HG03342 (cell line): Measurements from ENCODE around the gene HMGXB4.

Experiments
- ATAC-seq: cut with Tn5 transposase; IDR thresholded peaks from one replicate; pipeline ENCODE4 v1.9.1; 2021; ENCODE audit warnings: mild to moderate bottlenecking, moderate library complexity; ENCODE audit not compliant: unreplicated experiment

HMGXB4 gene

DNA sequence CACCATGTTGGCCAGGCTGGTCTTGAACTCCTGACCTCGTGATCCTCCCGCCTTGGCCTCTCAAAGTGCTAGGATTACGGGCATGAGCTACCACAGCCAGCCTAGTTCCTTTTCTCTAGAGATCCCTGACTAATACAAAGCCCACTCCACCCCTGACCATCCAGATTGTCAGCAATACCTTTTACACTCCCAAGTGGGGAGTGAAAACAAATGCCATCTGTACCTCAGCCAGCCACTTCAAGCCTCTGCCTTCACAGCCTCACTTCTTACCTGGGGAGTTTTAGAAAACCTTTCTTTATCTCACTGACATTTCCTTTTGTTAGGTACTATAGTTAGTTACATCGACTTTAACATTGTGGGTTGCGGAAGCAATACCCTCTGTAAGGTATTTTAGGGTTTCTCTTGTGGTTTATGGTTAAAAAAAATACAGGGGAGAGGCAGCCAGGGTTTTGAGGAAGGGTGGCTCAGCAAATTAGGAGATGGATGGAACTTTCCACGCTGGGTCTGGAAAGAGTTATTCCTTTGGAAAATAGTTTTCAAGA is 51.3 kb downstream of the HMGXB4 start:
- peak; percentile 33 for ATAC-seq

DNA sequence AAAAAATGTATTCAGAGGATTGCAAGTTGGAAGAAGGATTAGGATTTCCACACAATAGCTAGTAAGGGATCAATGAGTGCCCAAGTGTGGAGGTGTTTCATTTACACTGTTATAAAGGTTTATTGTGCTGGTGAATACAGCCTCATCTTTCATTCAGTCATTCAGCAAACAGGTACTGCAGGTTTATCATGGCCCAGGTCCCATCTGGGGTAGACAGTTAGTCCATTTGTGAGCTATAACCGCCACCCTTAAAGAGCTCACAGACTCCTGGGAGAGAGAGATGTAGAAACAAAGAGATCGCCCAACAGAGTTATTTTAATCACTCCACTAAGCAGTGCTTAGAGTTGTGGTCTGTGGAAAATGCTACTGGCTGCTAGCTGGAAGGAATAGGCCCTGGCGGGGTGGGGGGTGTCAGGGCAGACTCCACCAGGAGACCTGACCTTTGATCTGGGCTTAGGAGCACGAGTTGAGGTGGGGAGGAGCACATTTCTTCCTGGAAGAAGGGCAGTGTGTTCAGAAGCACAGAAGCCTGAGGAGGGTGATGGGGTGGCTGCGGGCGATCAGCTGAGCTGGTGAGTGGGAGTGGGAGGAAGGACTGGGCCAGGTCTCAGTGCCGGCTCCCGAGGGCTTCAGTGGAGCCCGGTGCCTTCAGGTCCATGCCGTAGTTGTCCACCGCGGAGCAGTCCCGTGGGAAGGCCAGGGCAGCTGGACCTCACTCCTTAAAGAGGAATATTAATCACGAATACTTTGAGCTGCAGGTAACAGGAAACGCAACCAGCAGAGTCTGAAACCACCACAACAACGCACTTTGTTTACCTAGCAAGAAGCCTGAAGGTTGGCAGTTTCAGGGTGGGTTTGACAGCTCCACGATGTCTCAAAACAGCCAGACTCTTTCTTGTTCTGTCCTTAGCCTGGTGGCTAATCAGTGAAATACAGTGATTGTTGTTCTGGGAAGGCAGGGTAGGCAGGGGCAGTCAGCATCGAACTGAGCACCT is 53.6 kb downstream of the HMGXB4 start:
- no peak for ATAC-seq

DNA sequence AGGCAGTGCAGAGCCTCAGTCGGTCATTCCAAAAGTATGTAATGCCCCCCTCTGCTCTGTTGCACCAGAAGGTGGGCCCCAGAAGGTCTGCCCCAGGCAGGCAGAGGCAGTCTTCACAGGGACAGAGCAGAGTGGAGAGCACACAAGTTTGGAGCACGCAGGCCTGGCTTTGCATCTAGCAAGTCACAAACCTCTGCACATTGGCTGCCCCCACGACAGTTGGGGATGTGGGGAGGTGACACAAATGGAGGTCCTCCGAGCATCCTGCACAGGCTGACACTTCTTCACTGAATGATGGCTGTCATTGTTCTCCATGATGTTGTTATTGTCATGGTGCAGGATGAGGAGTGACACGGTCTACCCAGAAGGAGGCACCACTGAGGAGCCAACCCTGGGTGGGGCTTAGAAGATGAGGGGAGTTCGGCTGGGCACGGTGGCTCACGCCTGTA is 54.3 kb downstream of the HMGXB4 start:
- ATAC-seq = no peak

DNA sequence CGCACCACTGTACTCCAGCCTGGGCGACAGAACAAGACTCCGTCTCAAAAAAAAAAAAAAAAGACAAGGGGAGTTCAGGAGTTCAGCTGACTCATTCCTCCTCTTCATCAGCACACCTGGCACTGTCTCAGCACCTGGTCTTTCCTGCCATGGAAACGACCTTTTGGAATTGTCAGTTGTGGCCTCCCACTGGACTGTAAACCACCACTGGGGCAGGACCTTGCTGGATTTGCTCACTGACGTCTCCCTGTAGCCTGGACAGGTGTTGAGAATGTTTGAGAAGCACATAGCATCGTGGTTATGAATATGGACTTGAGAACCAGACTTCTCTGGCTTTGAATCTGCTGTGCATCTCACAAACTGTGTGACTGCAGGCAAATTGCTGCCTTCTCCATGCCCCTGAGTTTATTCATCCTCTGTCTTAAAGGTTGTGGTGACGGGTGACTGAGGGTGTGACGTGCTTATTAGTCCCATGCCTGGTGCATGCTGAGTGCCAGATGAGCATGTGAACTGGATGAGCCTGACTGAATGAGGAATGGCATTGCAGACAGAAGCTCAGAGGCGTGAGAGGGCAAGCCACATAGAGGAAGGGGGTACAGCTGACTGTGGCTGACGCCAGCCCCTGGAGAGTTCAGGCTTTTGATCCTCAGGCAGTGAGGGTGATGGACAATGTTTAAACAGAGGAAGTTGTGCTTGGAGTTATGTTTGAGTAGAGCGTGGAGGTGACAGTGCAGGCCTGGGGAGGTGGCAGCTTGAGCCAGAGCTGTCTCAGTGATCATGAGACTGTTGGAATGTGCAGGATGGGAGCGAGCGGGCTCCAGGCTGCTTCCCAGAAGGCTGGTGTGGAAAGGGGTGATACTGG is 55.1 kb downstream of the HMGXB4 start:
- ATAC-seq = no peak

DNA sequence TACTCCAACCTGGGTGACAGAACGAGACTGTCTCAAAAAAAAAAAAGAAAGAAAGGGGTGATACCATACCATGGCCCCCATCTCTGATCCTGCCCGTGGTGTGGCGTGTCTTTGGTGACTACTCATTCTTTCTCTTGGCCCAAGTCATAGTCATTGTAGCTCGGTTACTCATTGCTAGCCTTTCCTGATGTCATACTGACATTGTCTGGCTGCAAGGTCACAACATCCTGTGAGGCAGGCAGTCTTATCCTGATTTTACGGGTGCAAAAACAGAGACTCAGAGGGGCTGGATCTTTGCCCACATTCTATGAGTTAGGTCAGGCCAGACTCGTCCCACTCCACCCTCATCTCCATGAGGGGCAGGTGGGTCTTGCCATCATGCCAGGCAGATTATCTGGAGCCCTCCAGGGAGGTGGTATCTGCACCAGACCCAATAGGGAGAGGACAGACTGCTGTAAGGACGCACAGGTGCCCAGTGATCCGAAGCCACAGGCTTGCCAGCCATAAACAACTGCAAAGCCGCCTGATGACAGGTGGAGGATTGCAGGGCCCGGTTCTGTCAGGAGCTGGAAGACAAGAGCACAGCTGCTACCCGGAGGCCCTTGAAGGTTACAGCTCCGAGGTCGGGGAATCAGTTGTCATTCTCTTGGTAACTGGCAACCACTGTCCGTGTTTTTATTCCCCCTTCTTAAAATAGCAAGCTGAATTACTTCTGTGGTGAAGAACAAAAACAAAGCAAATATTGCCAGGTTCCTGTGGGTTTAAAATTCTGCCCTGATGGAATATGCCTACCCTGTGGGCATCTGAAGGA is 56.2 kb downstream of the HMGXB4 start:
- no peak for ATAC-seq

DNA sequence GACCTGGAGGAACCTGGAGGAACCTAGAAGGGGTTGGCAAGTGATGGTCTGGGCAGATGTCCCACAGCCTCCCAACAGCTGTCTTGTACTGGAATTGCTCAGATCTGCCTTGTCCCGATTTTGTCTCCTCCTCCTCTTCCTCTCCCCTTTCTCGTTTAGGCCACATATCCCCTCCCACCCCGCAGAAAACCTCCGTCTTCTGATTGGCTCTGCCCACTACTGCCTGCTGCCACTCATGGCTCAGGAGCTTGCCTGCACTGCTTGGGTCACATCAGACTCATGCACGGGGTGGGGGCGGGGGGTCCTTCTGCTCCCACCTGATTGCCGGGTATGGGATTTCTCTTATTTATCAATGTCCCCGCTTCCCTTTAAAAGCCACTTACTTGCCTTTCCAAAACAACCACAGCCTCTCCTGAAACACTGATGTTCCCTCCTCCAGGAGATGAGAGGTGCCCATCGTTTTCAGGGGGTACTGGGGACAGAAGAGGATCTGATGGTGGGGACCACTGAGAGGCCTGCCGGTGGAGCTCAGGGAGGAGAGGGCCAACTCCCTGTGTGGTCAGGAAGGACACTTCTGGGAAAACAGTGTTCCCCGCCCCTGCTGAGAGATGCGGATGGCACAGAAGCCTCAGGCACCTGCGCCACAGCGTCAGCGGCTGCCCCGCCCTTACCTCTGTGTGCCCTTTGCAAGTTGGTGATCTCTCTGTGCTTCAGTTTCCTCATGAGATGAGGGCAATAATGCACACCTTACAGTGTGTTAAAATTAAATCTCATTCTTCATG is 57.1 kb downstream of the HMGXB4 start:
- ATAC-seq = no peak

DNA sequence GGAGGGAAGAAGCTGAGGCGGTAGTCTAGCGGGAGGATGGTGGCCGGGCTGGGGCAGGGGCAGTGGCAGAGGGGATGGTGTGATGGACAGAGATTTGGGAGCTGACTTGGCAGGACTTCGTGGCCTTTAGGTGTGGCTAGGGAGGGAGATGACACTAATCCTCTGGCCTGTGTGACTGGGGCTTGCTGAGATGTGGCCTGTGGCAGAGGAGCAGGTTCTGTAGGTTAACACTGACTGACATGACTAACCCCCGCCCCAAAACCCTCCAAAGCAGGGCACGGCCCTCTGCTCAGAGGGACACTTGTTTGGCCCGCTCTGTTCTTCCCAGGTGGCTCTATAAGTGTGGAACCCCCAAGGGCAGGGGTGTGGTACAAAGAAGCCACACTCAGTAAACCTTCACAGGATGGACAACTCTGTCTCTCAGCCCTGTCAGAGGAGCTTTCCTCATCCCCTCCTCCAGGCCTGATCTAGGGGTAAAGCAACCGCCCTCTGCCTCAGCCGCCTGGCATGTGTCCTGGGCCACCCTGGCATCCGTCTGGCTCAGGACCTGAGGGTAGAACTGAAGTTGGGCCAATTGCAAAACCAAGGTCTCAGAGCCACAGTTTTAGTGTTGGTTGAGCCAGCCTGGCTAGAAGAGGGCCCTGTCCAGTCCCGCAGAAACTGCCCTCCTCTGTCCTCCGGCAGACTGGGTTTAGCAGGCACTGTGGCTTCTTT is 58.0 kb downstream of the HMGXB4 start:
- no peak for ATAC-seq

DNA sequence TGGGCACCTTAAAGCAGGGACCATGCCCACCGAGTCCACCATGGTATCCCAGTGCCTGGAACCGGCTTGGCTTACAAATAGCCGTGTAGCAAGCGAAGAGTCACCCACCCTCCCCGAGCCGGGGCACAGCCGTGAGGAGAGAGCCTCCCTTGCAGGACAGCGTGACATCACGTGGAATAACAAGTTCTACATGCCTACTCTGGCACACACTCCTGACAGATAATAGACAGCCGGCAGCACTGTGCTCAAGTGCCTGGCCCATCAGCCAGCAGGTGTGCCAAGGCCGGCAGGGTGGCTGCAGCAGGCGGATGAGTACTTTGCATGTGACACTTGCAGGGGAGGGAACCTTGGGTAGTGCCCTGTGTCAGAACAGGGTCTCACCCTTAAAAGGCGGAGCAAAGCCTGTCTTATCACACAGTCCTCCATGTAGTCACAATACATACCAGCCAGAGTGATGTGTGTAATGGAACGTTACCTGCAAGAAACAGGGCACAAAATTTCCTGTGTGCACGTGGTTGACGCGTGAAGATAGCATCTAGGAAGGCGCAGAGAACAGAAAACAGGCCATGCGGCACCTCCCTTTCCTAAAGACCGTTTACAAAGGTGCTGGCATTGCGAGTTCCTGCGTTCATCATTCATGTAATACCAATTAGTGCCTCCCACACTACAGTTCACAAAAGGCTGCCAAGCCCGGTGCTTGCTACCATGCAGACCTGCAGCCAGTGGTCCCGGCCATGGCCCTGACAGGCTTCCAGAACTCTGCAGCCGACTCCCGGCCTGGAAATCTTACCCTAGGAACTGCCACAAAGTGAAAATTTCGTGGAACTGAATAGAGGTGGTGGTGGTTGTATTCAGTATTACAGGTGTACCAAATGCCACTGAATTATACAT is 58.8 kb downstream of the HMGXB4 start:
- ATAC-seq = no peak

DNA sequence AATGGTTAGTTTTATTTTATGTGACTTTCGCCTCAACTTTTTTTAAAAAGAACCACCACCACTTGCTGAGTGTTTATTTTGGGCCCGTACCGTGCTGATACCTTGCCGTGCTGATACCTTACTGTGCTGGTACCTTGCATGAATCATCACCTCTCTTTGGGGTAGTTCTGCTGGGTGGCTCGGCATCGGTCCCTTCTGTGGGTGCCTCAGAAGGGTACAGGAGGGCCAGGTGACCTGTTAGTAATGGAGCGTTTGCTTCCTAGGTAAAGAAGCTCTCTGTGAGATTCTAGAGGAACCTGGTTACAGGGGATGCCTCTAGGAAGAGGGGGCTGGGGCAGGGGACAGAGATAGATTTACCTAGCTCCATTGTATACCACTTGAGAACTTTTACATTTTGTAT is 59.5 kb downstream of the HMGXB4 start:
- no peak for ATAC-seq

DNA sequence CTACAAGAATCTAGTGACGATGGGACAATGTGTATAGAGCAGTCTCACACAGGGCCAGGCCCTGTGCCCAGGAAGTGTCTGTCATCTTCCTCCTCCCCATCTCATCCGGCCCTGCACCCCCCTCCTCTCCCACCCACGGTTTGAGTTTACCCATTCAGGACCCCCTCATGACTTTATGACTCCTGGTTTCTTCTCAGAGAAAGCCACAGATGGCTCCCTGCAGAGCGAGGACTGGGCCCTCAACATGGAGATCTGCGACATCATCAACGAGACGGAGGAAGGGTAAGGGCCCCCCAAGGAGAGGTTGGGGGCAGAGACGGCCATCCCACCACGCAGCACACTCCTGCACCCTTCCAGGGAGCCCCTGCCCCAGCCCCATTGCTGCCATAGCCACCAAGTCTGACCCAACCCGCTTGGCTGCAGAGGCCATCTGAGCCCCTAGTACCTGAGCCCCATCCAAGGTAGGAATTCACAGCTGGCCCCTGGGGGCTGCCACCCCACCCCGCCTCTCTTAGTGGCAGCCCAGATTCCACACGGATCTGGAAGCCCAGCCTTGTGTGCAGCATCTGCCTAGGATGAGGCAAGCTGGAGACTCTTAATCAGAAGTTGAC is 60.5 kb downstream of the HMGXB4 start:
- no peak for ATAC-seq

DNA sequence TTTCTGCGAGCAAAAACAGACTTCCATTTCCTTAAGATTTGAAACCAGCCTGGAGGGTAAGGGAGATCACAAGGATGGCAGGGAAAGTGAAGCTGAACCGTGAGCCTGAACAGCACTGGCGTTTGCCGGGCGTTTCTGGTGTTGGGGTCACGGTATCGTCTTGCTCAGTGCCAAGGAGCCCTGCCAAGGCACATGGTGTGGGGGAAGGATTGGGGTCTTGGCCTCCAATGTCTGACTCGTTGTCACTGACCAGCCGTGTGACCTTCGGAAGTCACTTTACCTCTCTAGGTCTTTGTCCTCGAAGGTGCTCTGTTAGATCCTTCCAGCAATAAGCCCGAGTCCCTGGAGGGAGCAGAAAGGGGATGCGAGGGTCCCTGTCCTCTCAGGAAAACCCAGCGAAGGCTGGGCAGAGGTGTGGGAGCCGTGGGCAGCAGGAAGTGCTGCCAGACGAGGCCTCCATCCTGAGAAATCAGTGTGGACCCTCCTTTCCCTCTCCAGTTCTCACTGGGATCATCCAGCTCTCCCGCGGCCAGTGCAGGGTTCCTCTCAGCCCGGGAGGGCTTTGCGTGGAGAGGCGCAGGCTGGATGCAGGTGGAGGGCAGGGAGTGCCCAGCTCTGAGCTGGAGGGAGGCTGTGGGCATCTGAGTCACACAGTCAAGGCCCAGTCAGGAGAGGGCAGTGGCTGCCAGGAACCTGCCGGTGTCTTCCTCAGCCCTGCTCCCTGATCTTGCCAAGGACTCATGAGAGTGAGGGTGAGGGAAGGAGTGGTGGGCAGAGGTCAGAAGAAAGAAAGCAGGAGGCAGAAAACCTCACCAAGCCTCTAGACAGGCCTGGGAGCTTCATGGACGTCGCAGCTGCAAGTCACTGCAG is 61.3 kb downstream of the HMGXB4 start:
- no peak for ATAC-seq

DNA sequence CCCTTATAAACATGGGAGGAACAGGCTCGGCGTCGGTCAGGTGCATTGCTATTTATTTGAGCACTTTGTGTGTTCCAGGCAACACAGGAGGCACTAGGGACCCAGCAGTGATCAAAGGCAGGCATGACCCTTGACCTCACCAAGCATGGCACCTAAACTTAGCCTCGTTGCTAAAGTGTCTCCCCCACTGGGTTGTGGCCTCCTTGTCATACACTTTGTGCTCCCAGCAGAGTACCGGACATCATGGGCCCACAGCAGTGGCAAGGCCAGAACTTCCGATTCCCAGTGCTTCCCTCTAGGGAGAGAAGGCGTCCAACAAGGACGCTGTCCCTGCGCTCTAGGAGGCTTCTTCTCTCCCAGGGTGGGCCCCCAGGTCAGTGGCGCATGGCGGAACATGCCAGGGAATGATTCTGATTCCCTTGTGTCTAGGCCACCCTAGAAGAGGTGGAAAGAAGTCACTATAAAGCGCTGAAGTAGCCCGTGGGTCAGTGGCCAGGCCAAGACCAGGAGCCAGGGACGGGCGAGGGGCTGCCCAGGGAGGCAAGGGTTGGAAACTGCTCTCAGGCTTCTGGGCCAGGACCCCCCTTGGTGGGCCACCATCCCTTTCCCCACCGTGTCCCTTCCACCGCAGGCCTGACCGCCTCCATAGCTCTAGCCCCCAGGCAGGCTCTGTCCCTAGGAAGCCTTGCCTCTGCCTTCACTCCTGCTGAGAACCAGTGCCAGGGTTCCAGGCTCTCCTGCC is 62.1 kb downstream of the HMGXB4 start:
- ATAC-seq = no peak

DNA sequence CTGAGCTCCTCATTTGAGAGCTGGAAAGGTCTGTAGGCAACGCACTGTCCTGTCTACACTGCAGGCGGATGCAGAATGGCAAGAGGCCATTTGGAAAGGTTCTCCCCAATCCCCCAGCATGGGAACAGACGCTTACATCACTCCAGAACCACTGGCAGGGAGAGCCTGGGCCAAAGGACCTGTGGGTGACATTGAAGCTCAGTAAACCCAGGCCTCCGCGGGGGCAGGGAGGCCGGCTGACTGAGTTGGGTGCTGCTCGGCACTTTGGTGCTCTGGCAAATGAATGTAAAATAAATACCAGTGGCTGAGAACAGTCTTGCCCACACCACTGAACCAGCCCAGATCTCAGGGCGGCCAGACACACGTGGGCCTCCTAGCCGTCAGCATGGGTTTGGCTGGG is 64.8 kb downstream of the HMGXB4 start:
- no peak for ATAC-seq

DNA sequence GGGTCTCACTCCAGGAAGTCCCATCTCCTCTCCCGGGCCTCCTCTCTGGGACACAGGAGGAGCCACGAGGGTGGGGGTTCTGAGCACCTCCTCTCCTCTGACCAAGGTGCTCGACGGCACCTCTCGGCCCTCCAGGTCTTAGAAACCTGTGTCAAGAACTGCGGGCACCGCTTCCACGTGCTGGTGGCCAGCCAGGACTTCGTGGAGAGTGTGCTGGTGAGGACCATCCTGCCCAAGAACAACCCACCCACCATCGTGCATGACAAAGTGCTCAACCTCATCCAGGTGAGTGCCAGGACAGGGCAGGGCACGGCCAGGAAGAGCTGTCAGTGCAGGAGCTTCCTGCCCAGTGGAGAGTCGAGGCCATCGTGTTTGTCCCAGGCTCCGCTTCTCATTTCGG is 65.6 kb downstream of the HMGXB4 start:
- ATAC-seq = no peak

DNA sequence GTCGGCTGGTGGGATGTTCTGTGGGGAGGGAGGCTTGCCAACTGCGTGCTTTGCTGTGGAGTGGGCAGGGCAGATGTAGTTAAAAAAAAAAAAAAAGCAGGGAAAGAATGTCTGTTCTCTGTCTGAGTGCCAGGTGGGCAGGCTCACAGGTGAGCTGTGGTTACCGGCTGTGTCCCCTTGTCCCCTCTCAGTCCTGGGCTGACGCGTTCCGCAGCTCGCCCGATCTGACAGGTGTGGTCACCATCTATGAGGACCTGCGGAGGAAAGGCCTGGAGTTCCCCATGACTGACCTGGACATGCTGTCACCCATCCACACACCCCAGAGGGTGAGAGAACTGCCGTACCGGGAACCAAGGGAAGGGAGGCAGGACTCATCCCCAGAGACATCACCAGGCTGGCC is 66.0 kb downstream of the HMGXB4 start:
- no peak for ATAC-seq

DNA sequence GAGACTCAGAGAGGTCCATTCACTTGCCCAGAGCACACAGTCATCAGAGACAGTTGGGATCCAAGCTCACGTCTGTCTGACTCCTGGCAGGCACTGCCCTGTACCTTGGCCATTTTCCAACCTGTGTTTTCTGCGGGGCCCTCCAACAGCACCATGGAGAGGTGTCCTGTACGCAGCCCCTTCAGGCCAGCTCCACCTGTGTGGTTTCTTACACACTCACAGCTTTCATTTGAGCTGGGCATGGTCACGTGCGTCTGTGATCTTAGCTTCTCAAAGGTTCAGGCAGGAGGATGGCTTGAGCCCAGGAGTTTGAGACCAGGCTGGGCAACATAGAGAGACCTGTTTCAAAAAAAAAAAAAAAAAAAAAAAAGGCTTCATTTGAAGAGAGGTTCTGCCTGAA is 66.8 kb downstream of the HMGXB4 start:
- no peak for ATAC-seq
